Activated naive CD4-positive, alpha-beta T cell treated with anti-CD3 and anti-CD28 coated beads, Interleukin-2, amount 10 ng/mL, durations not matched to agents 7 days and 5 days (primary cell): ENCODE data around the gene TRIM2.

Experiments
- CTCF ChIA-PET: fragments of 350-600 bp; sonication (Branson Sonifier 250); formaldehyde crosslinking; loops from one replicate; lab custom pipeline; 2021; ENCODE audit warnings: antibody characterized with exemption; lab: Charles Lee
- DNase-seq: peaks from one replicate; pipeline ENCODE4 v3.0.0-alpha.2; 2020
- H3K27ac Mint-ChIP-seq: one replicate; pipeline ENCODE4 v1.8.0; 2021; ENCODE audit warnings: mild to moderate bottlenecking, moderate library complexity, mixed read lengths
- H3K27me3 Mint-ChIP-seq: one replicate; pipeline ENCODE4 v1.8.0; 2021; ENCODE audit warnings: mild to moderate bottlenecking, mixed read lengths
- H3K36me3 Mint-ChIP-seq: one replicate; pipeline ENCODE4 v1.8.0; 2021; ENCODE audit warnings: mixed read lengths
- H3K4me1 Mint-ChIP-seq: one replicate; pipeline ENCODE4 v1.8.0; 2021; ENCODE audit warnings: mixed read lengths
- H3K4me3 Mint-ChIP-seq: one replicate; pipeline ENCODE4 v1.8.0; 2021; ENCODE audit warnings: mild to moderate bottlenecking, moderate library complexity, mixed read lengths
- H3K9me3 Mint-ChIP-seq: one replicate; pipeline ENCODE4 v1.8.0; 2021; ENCODE audit warnings: mixed read lengths

The TRIM2 gene

DNA sequence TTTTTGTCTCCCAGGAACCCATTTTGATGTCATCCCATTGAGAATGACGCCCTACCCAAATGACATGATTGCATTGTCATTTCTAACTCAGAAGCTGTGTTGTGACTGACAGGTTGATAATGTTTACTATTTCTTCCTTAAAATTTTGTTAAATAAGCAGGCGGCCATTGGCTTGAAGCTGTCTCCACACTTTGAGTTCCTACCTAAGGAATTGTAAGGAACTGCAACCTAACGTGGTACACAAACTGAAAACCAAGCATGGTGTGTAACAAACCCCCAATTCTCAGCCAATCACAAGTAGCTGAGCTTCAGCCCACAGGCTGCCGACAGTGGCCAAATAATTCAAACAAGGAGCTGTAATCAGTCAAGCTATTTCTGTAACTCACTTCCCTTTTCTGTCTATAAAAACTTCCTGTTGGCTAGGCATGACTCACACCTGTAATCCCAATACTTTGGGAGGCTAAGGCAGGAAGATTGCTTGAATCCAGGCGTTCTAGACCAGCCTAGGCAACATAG is 137.4 kb downstream of the TRIM2 start:
- Mint-ChIP-seq H3K27me3 (peaks cover 20% of the 10 kb centered on the region), H3K4me3 (no peak overlapping the region), H3K27ac (no peak overlapping the region), H3K36me3 (no peaks in the 10 kb centered on the region), H3K4me1 (peaks cover 28% of the 10 kb centered on the region), H3K9me3 (no peaks in the 10 kb centered on the region)
- CTCF ChIA-PET: interaction anchor here (0.6 to 6.6 kb wide), 5 partner anchors 199 to 307 kb away, joined by 3 to 65 read pairs (median 15); no protein-coding TSS in a partner anchor
- DNase-seq: no peak

GRCh38 chr4:153342751-153343552 is 138.7 kb downstream of the TRIM2 start:
- no peaks in the 10 kb centered on the region for H3K9me3 Mint-ChIP-seq
- no peak overlapping the region for H3K27ac Mint-ChIP-seq
- H3K36me3 Mint-ChIP-seq: peaks cover 2% of the 10 kb centered on the region
- H3K27me3 Mint-ChIP-seq: peaks cover 20% of the 10 kb centered on the region
- no peak overlapping the region for H3K4me3 Mint-ChIP-seq
- no peak for DNase-seq
- H3K4me1 Mint-ChIP-seq: peaks cover 41% of the 10 kb centered on the region
- CTCF ChIA-PET: interaction anchor here (1.0 to 6.6 kb wide), 6 partner anchors 200 to 391 kb away, joined by 4 to 65 read pairs (median 12); no protein-coding TSS in a partner anchor

GRCh38 chr4:153344131-153345011 is 140.1 kb downstream of the TRIM2 start, which contains the start of gene MND1:
Gene MND1, plus strand, starts transcription at chr4:153344688. Its CDS starts 50 bp downstream, at chr4:153344738.
- H3K9me3 Mint-ChIP-seq: no peaks in the 10 kb centered on the region
- H3K4me1 Mint-ChIP-seq: peaks cover 51% of the 10 kb centered on the region
- peak within 1 kb of the TSS; percentile 90 for H3K4me3 Mint-ChIP-seq
- peaks cover 20% of the 10 kb centered on the region for H3K27me3 Mint-ChIP-seq
- peak within 1 kb of the TSS; percentile 91 for H3K27ac Mint-ChIP-seq
- peak; percentile 94 for DNase-seq
- H3K36me3 Mint-ChIP-seq: peaks cover 10% of the 10 kb centered on the region
- CTCF ChIA-PET: interaction anchor here (0.6 to 6.6 kb wide), 19 partner anchors 83 to 406 kb away, joined by 3 to 65 read pairs (median 4); no protein-coding TSS in a partner anchor

- Mint-ChIP-seq H3K9me3 (no peaks in the 10 kb centered on the region), H3K4me1 (peaks cover 56% of the 10 kb centered on the region), H3K27ac (peak overlapping the region; percentile 91), H3K27me3 (peaks cover 11% of the 10 kb centered on the region), H3K4me3 (peak overlapping the region; percentile 90), H3K36me3 (peaks cover 14% of the 10 kb centered on the region)
- DNase-seq: peak; percentile 72
- CTCF ChIA-PET: interaction anchor here (0.6 to 6.6 kb wide), 23 partner anchors 20 to 405 kb away, joined by 3 to 65 read pairs (median 4); partner anchors contain the start of gene TMEM131L
Measured at GRCh38 chr4:153345012-153345981, 141.1 kb downstream of the TRIM2 start.

- Mint-ChIP-seq H3K4me1 (peaks cover 57% of the 10 kb centered on the region), H3K27me3 (peaks cover 9% of the 10 kb centered on the region), H3K4me3 (peak overlapping the region; percentile 90), H3K36me3 (peaks cover 20% of the 10 kb centered on the region), H3K9me3 (no peaks in the 10 kb centered on the region), H3K27ac (peak overlapping the region; percentile 91)
- no peak for DNase-seq
- CTCF ChIA-PET: interaction anchor here (0.6 to 6.6 kb wide), 22 partner anchors 9 to 404 kb away, joined by 3 to 65 read pairs (median 4); partner anchors contain the start of gene TMEM131L
Measured at GRCh38 chr4:153346031-153346430, 141.8 kb downstream of the TRIM2 start.

GRCh38 chr4:153346563-153346962 is 142.3 kb downstream of the TRIM2 start:
- H3K4me3 Mint-ChIP-seq: peak overlapping the region; percentile 43
- peaks cover 20% of the 10 kb centered on the region for H3K36me3 Mint-ChIP-seq
- CTCF ChIA-PET: interaction anchor here (1.0 to 6.6 kb wide), 11 partner anchors 9 to 404 kb away, joined by 3 to 65 read pairs (median 5); partner anchors contain the start of gene TMEM131L
- H3K27ac Mint-ChIP-seq: no peak overlapping the region
- DNase-seq: no peak
- H3K27me3 Mint-ChIP-seq: peaks cover 9% of the 10 kb centered on the region
- H3K9me3 Mint-ChIP-seq: no peaks in the 10 kb centered on the region
- peaks cover 53% of the 10 kb centered on the region for H3K4me1 Mint-ChIP-seq

DNA sequence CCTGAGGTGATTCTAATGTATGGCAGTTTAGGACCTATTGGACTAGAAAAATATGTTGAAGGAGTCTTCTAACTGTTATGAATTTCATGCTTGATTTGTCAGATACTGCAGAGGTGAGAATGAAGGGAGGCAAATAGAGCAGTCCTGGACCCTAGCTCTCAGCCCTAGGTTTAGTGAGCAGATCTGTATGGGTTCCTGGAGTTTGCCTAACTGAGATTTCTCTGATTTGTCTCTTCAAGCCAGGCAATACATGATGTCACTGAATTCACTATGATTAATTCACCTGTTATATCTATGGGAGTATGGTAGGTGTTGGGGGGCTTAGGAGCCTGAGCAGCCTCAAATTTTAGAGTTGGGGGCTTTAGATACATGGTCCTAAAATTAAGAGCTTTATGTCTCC is 142.9 kb downstream of the TRIM2 start:
- Mint-ChIP-seq H3K27ac (no peak overlapping the region), H3K4me3 (no peak overlapping the region), H3K27me3 (peaks cover 8% of the 10 kb centered on the region), H3K36me3 (peaks cover 20% of the 10 kb centered on the region), H3K9me3 (no peaks in the 10 kb centered on the region), H3K4me1 (peaks cover 49% of the 10 kb centered on the region)
- no peak for DNase-seq
- CTCF ChIA-PET: interaction anchor here (1.1 to 6.6 kb wide), 7 partner anchors 8 to 403 kb away, joined by 4 to 65 read pairs (median 15); partner anchors contain the start of gene TMEM131L

DNA sequence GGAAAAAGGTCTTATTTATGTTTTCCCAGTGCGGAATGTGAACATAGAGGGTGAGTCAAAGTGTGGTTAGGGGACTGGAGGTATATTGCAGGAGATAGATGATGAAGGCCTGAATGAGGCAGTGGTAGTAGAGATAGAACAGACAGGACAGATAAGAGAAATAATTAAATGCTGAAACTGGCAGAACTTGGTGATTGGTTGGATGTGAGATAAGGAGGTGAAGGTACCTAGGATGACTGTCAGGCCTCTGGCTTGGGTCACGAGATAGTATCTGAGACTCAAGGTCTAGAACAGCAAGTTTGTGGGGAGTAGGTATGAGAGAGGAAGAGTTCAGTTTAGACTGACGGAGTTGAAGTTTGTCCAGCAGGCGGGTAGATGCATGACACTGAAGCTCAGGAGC is 143.8 kb downstream of the TRIM2 start:
- Mint-ChIP-seq H3K4me1 (peaks cover 50% of the 10 kb centered on the region), H3K27ac (no peak overlapping the region), H3K36me3 (peaks cover 25% of the 10 kb centered on the region), H3K27me3 (peaks cover 4% of the 10 kb centered on the region), H3K9me3 (no peaks in the 10 kb centered on the region), H3K4me3 (no peak overlapping the region)
- CTCF ChIA-PET: interaction anchor here (1.0 to 1.8 kb wide), 2 partner anchors 85 to 226 kb away, joined by 3 to 9 read pairs; no protein-coding TSS in a partner anchor
- DNase-seq: no peak

DNA sequence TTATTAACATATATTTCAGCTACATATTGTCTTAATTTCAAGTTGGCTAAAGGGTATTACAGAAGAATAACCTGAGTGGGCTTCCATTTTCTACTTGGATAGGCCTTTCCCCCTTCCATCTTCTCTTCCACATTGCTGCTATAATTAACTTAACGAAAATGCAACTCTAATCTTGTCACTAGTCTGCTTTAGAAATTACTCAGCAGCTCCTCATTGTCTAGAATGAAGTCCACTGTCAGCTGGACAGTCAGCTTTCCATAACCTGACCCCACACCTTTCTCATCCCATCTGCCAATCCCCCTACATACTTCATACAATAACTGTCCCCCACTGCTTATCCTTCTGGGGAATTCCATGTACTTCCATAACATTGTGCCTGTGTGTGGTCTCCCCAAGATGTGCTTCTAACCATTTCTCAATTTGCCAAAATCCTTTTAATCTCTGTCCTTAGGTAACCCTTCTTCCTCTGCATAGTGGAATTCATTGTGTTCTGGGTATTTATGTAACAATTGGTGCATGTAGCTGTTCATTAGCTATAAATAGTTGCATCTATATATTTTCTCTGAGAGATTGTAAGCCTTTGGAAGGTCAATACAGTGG is 145.1 kb downstream of the TRIM2 start:
- peaks cover 47% of the 10 kb centered on the region for H3K4me1 Mint-ChIP-seq
- H3K36me3 Mint-ChIP-seq: peaks cover 29% of the 10 kb centered on the region
- H3K27ac Mint-ChIP-seq: no peak overlapping the region
- no peak overlapping the region for H3K4me3 Mint-ChIP-seq
- no peaks in the 10 kb centered on the region for H3K27me3 Mint-ChIP-seq
- no peaks in the 10 kb centered on the region for H3K9me3 Mint-ChIP-seq
- CTCF ChIA-PET: interaction anchor here (1.8 kb wide), 1 partner anchor 225 kb away, joined by 9 read pairs; no protein-coding TSS in a partner anchor
- DNase-seq: no peak

DNA sequence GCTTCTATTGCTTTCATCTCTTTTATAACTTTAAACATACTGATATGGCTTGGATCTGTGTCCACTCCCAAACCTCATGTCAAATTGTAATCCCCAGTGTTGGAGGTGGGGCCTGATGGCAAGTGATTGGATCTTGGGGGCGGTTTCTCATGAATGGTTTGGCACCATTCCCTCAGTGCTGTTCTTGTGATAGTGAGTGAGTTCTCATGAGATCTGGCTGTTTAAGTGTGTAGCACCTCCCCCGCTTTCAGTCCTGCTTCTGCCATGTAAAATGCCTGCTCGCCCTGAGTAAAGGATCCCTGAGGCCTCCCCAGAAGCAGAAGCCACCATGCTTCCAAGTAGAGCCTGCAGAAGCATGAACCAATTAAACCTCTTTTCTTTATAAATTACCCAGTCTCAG is 157.9 kb downstream of the TRIM2 start:
- H3K4me1 Mint-ChIP-seq: peaks cover 6% of the 10 kb centered on the region
- no peak for DNase-seq
- peaks cover 70% of the 10 kb centered on the region for H3K36me3 Mint-ChIP-seq
- H3K27ac Mint-ChIP-seq: no peak overlapping the region
- CTCF ChIA-PET: interaction anchor here (0.8 kb wide), 1 partner anchor 10 kb away, joined by 3 read pairs; no protein-coding TSS in a partner anchor
- H3K9me3 Mint-ChIP-seq: peaks cover 1% of the 10 kb centered on the region
- no peak overlapping the region for H3K4me3 Mint-ChIP-seq
- no peaks in the 10 kb centered on the region for H3K27me3 Mint-ChIP-seq

GRCh38 chr4:153364061-153364460 is 159.8 kb downstream of the TRIM2 start:
- no peak for DNase-seq
- Mint-ChIP-seq H3K4me1 (peaks cover 2% of the 10 kb centered on the region), H3K9me3 (peaks cover 1% of the 10 kb centered on the region), H3K27me3 (no peaks in the 10 kb centered on the region), H3K36me3 (peaks cover 72% of the 10 kb centered on the region), H3K4me3 (no peak overlapping the region), H3K27ac (no peak overlapping the region)
- CTCF ChIA-PET: no interaction called here

DNA sequence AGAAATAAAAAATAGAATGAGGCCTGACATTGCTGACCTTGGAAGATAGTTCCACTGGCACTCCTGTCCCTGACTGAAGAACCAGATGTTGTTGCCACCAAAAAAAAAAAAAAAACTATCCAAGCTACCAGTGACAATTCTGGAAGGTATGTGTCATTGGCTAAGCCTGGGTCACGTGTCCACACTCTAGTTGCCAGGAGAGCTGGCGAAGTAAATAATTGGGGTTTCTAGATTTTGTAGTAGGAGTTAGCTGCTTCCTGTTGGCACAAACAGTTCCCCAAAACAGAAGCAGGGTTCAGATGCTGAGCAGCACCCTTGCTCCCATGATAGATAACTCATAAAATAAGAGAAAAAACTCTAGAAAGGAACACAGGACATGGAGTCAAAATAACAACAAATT is 160.8 kb downstream of the TRIM2 start:
- H3K27me3 Mint-ChIP-seq: no peaks in the 10 kb centered on the region
- H3K36me3 Mint-ChIP-seq: peaks cover 72% of the 10 kb centered on the region
- peak overlapping the region; percentile 24 for H3K27ac Mint-ChIP-seq
- CTCF ChIA-PET: interaction anchor here (0.6 to 1.1 kb wide), 3 partner anchors 12 to 323 kb away, joined by 3 read pairs; no protein-coding TSS in a partner anchor
- H3K4me1 Mint-ChIP-seq: peaks cover 2% of the 10 kb centered on the region
- DNase-seq: no peak
- H3K9me3 Mint-ChIP-seq: peaks cover 1% of the 10 kb centered on the region
- H3K4me3 Mint-ChIP-seq: no peak overlapping the region
